ENCODE measurements around the gene VAC14. TPM values are rescaled to one million over a fixed set of nuclear protein-coding genes. Genes with fewer than 3 reads are reported as not detected.

VAC14 gene
- total RNA-seq, 3 donors from 2014 or later: 32.3 to 35.1 (median 32.8) TPM

DNA sequence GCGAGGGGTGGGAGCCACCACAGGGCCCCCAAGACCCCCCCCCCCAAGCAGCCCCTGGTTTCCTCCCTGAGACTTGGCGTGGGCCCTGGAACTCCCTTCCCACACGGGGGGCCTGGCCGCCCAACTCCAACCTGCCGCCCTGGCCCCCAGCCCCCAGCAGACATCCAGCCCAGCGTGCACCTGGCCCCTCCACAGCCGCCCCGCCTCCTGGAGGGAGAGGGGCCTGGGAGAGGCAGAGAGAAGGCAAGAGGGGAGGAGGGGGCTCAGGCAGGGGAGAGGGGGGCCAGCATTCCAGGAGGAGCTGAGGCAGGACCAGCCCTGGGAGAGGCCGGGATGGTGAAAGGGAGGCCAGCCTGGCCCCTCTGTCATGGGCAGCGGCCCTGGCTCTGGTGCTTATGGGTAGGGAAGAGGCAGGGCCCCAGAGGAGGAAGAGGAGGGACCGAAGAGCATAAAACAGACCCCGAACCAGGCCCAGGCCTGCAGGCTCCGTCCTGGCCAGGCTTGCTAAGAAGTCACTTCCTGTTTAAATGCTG lies 137.9 kb downstream of the VAC14 start:
- intact Hi-C loops (cut with DNase I, micrococcal nuclease): no loop called here
- no peaks in the 10 kb centered on the region for H3K4me1 ChIP-seq (ENCODE audit: low read depth)
- no peak for TF ChIP-seq CTCF (IDR thresholded peaks at IDR 0.05)
- no peaks in the 10 kb centered on the region for H3K9me3 ChIP-seq
- ATAC-seq: no peak
- DNase-seq: no peak
- no peak overlapping the region for H3K4me3 ChIP-seq
- H3K36me3 ChIP-seq (ENCODE audit: low read depth): no peaks in the 10 kb centered on the region

GRCh38 chr16:70661918-70662641 lies 138.9 kb downstream of the VAC14 start:
- peak in 1 of 3 donors; percentile 46 for DNase-seq
- no peak for ATAC-seq
- no peaks in the 10 kb centered on the region for H3K4me1 ChIP-seq (ENCODE audit: low read depth)
- no peaks in the 10 kb centered on the region for H3K9me3 ChIP-seq
- intact Hi-C loops (cut with DNase I, micrococcal nuclease): no loop called here
- no peak overlapping the region for H3K4me3 ChIP-seq
- no peaks in the 10 kb centered on the region for H3K36me3 ChIP-seq (ENCODE audit: low read depth)
- TF ChIP-seq CTCF (IDR thresholded peaks at IDR 0.05): no peak

- intact Hi-C loops (cut with DNase I, micrococcal nuclease): no loop called here
- ATAC-seq: no peak
- no peaks in the 10 kb centered on the region for H3K36me3 ChIP-seq (ENCODE audit: low read depth)
- H3K9me3 ChIP-seq: no peaks in the 10 kb centered on the region
- DNase-seq: no peak
- H3K4me1 ChIP-seq (ENCODE audit: low read depth): no peaks in the 10 kb centered on the region
- no peak overlapping the region for H3K4me3 ChIP-seq
- TF ChIP-seq CTCF (IDR thresholded peaks at IDR 0.05): no peak
Observed at GRCh38 chr16:70661534-70661917, 139.4 kb downstream of the VAC14 start.

DNA sequence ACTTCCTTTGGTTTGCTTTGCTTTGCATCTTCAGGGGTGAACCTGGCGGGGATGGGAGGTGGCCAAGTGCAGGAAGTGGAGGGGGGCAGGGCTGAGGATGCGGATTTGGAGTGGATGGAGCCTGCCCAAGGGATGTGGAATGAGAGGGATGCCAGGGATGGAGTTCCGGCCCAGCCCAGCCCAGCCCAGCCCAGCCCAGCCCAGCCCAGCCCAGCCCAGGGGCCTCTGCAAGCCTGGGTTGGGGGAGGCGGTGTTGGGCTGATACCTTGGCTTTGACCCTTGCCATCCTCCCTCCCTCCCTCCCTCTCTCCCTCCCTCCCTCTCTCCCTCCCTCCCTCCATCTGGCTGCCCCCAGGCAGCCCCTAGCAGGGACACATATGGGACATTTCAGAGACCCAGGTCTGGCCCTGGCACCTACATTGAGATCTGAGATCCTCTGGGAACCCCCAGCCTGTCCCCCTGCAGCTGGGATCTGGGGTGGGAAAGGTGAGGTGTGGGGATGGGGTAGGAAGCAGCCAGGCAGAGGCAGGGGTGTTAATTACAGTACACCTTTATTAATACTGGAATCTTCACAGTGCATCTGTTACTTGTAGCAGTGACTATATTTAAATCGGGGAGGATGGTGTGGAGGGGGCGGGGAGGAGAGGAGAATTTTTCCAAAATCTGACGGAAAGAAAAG lies 140.1 kb downstream of the VAC14 start:
- H3K9me3 ChIP-seq: no peaks in the 10 kb centered on the region
- intact Hi-C loops (cut with DNase I, micrococcal nuclease): no loop called here
- no peaks in the 10 kb centered on the region for H3K36me3 ChIP-seq (ENCODE audit: low read depth)
- no peak for ATAC-seq
- H3K4me3 ChIP-seq: no peak overlapping the region
- no peak for DNase-seq
- no peak for TF ChIP-seq CTCF (IDR thresholded peaks at IDR 0.05)
- H3K4me1 ChIP-seq (ENCODE audit: low read depth): no peaks in the 10 kb centered on the region

DNA sequence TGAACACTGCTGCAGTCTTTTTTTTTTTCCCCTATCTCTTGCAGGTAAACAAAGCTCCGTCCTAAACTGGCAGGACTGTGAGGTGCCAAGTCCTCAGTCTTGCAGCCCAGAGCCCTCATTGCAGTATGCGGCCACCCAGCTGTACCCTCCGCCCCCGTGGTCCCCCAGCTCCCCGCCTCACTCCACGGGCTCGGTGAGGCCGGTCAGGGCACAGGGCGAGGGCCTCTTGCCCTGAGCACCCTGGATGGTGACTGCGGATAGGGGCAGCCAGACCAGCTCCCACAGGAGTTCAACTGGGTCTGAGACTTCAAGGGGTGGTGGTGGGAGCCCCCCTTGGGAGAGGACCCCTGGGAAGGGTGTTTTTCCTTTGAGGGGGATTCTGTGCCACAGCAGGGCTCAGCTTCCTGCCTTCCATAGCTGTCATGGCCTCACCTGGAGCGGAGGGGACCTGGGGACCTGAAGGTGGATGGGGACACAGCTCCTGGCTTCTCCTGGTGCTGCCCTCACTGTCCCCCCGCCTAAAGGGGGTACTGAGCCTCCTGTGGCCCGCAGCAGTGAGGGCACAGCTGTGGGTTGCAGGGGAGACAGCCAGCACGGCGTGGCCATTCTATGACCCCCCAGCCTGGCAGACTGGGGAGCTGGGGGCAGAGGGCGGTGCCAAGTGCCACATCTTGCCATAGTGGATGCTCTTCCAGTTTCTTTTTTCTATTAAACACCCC lies 140.8 kb downstream of the VAC14 start:
- intact Hi-C loops (cut with DNase I, micrococcal nuclease): loop anchor here in 1 of 2 donors (10.0 kb wide), 1 partner anchor 85 kb away; no protein-coding TSS in a partner anchor
- Histone ChIP-seq H3K9me3 (no peaks in the 10 kb centered on the region), H3K36me3 (ENCODE audit: low read depth) (no peaks in the 10 kb centered on the region), H3K4me1 (ENCODE audit: low read depth) (no peaks in the 10 kb centered on the region), H3K4me3 (no peak overlapping the region)
- ATAC-seq: no peak
- TF ChIP-seq CTCF (IDR thresholded peaks at IDR 0.05): no peak
- DNase-seq: no peak

All from mucosa of descending colon (tissue), 3 donors.